PC-3 (cell line): ENCODE measurements around the gene TIAM1. TPM values are rescaled to one million over a fixed set of nuclear protein-coding genes. Genes with fewer than 3 reads are reported as not detected.

ENCODE experiments used
- ATAC-seq: fragments of 200-7000 bp; cut with Tn5 transposase; 2 replicates; pipeline ENCODE4 v1.9.1; 2020; ENCODE audit warnings: mild to moderate bottlenecking, moderate library complexity
- BruUV-seq: library from RNA; stranded (reverse); fragments of 400-500 nt; replicated peaks from 2 replicates; lab custom pipeline; 2021; lab: Mats Ljungman, UMichigan
- CTCF ChIA-PET: fragments of 300-600 bp; sonication (Branson Sonifier 250); formaldehyde crosslinking; loops from one replicate; lab custom pipeline; 2022; ENCODE audit warnings: antibody characterized with exemption; lab: Charles Lee
- POLR2A ChIA-PET: fragments of 300-600 bp; sonication (Branson Sonifier 250); formaldehyde crosslinking; loops from one replicate; lab custom pipeline; 2022; ENCODE audit warnings: antibody characterized with exemption; ENCODE audit not compliant: unreplicated experiment; lab: Charles Lee
- DNase-seq: peaks from one replicate; pipeline ENCODE4 v3.0.0-alpha.2; 2015
- H2AFZ ChIP-seq: fragments of 300-600 bp; sonication (generic); 2 replicates; pipeline ENCODE4 v1.6.0; 2016; ENCODE audit warnings: antibody characterized with exemption, low read length
- H3F3A ChIP-seq: fragments of 300-600 bp; sonication (generic); one replicate; pipeline ENCODE4 v1.6.0; 2017; ENCODE audit warnings: antibody characterized with exemption, low read length, control low read depth, mild to moderate bottlenecking; ENCODE audit not compliant: unreplicated experiment
- H3K27ac ChIP-seq: fragments of 300-600 bp; sonication (generic); 2 replicates; pipeline ENCODE4 v1.5.1; 2016; ENCODE audit warnings: mild to moderate bottlenecking, low read length
- H3K27me3 ChIP-seq: fragments of 300-600 bp; sonication (generic); 2 replicates; pipeline ENCODE4 v1.6.1; 2016; ENCODE audit warnings: low read length, mixed read lengths
- H3K36me3 ChIP-seq: fragments of 300-600 bp; sonication (generic); 2 replicates; pipeline ENCODE4 v1.6.1; 2016; ENCODE audit warnings: low read depth, mixed run types, low read length, mixed read lengths
- H3K4me1 ChIP-seq: fragments of 300-600 bp; sonication (generic); 2 replicates; pipeline ENCODE4 v1.5.1; 2016; ENCODE audit warnings: low read length; ENCODE audit not compliant: insufficient read depth
- H3K4me2 ChIP-seq: fragments of 300-600 bp; sonication (generic); 2 replicates; pipeline ENCODE4 v1.6.0; 2016; ENCODE audit warnings: low read length
- H3K4me3 ChIP-seq: fragments of 300-600 bp; sonication (generic); 2 replicates; pipeline ENCODE4 v1.5.1; 2016; ENCODE audit warnings: mild to moderate bottlenecking, low read length, mixed read lengths
- H3K79me2 ChIP-seq: fragments of 300-600 bp; sonication (generic); 2 replicates; pipeline ENCODE4 v1.6.1; 2017; ENCODE audit warnings: low read length, mixed read lengths
- H3K9ac ChIP-seq: fragments of 300-600 bp; sonication (generic); 2 replicates; pipeline ENCODE4 v1.6.0; 2016; ENCODE audit warnings: mild to moderate bottlenecking, low read length
- H3K9me2 ChIP-seq: fragments of 300-600 bp; sonication (generic); replicated peaks from 2 replicates; pipeline ENCODE4 v1.6.1; 2016; ENCODE audit warnings: mixed run types, low read length, mixed read lengths
- H3K9me3 ChIP-seq: fragments of 300-600 bp; sonication (generic); 2 replicates; pipeline ENCODE4 v1.6.1; 2016; ENCODE audit warnings: low read length, mixed read lengths
- H4K20me1 ChIP-seq: fragments of 300-600 bp; sonication (generic); 2 replicates; pipeline ENCODE4 v1.6.1; 2016; ENCODE audit warnings: low read length, mixed read lengths
- CTCF ChIP-seq: fragments of 300-600 bp; sonication (generic); conservative IDR thresholded peaks from 2 replicates; pipeline ENCODE4 v1.5.1; 2017; ENCODE audit warnings: antibody characterized with exemption, low read depth, mild to moderate bottlenecking, low read length
- EZH2 ChIP-seq: fragments of 300-600 bp; sonication (generic); IDR thresholded peaks from one replicate; pipeline ENCODE4 v1.6.1; 2017; ENCODE audit warnings: antibody characterized with exemption, mild to moderate bottlenecking, low read length; ENCODE audit not compliant: unreplicated experiment
- EZH2phosphoT487 ChIP-seq: fragments of 300-600 bp; sonication (generic); IDR thresholded peaks from 2 replicates; pipeline ENCODE4 v1.6.1; 2018; ENCODE audit warnings: mild to moderate bottlenecking, antibody characterized with exemption, low read length, borderline replicate concordance
- intact Hi-C: fragments of 100-400 bp; cut with micrococcal nuclease; formaldehyde crosslinking; loops from 2 replicates; pipeline ENCODE4 v1.9.0; 2023
- total RNA-seq: library from RNA; depleted of rRNA; stranded (reverse); fragments of >200 nt; gene quantifications from 2 replicates; pipeline ENCODE4 v1.2.3, GENCODE V29; 2014

Gene TIAM1
- total RNA-seq, 1 experiment from 2014 or later: 19.1 TPM

- Histone ChIP-seq H3K36me3 (no peaks in the 10 kb centered on the region), H3K4me2 (no peak overlapping the region), H3K9me3 (no peaks in the 10 kb centered on the region), H3K4me3 (no peak overlapping the region), H3F3A (no peaks in the 10 kb centered on the region), H3K4me1 (no peaks in the 10 kb centered on the region), H3K27ac (no peak overlapping the region), H2AFZ (no peak overlapping the region), H4K20me1 (no peaks in the 10 kb centered on the region), H3K9ac (no peak overlapping the region), H3K27me3 (no peaks in the 10 kb centered on the region), H3K9me2 (no peaks in the 10 kb centered on the region), H3K79me2 (no peaks in the 10 kb centered on the region)
- DNase-seq (no peak), ATAC-seq (no peak)
- ChIA-PET POLR2A (interaction anchor here (0.9 kb wide), 1 partner anchor 24 kb away, joined by 3 read pairs; no protein-coding TSS in a partner anchor), CTCF (no interaction called here)
- no TSS peak for BruUV-seq
- intact Hi-C loops: no loop called here
- no peak for TF ChIP-seq CTCF
- no peak for TF ChIP-seq EZH2
- no peak for TF ChIP-seq EZH2phosphoT487
These were observed 38.0 kb upstream of the TIAM1 start for GRCh38 chr21:31382060-31382459.

- no peak overlapping the region for H3K4me3 ChIP-seq
- ChIA-PET POLR2A (no interaction called here), CTCF (no interaction called here)
- H3K27ac ChIP-seq: no peak overlapping the region
- H3K9ac ChIP-seq: no peak overlapping the region
- intact Hi-C loops: no loop called here
- no peaks in the 10 kb centered on the region for H3K9me3 ChIP-seq
- no peaks in the 10 kb centered on the region for H3K36me3 ChIP-seq
- H4K20me1 ChIP-seq: no peaks in the 10 kb centered on the region
- DNase-seq (no peak), ATAC-seq (no peak)
- H3K4me2 ChIP-seq: no peak overlapping the region
- no peak for TF ChIP-seq CTCF
- no peak for TF ChIP-seq EZH2phosphoT487
- no peak for TF ChIP-seq EZH2
- H3F3A ChIP-seq: no peaks in the 10 kb centered on the region
- H2AFZ ChIP-seq: no peak overlapping the region
- H3K79me2 ChIP-seq: no peaks in the 10 kb centered on the region
- no TSS peak for BruUV-seq
- no peaks in the 10 kb centered on the region for H3K9me2 ChIP-seq
- H3K4me1 ChIP-seq: peaks cover 7% of the 10 kb centered on the region; the same call in 1 of the 2 replicates
- H3K27me3 ChIP-seq: no peaks in the 10 kb centered on the region
These were observed 32.2 kb upstream of the TIAM1 start for GRCh38 chr21:31376301-31376700.

DNA sequence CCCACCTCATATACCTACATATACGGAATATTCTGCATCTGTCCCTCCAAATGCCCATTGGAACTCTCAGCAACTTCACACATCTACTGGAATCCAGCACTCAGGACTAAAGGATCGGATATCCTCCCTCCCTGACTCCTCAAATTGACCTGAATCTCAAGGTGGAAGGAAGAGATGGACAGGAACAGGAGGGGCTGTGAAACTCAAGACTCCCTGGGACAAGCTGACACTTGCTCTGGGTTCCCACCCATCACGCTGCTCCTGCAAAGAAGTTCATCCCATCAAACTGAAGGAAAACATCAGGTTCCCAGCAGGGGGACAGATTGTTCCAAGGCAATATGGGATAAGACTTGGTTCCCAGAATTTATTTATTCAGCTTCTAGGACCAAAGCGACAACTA is 30.3 kb upstream of the TIAM1 start:
- intact Hi-C loops: no loop called here
- H3K4me3 ChIP-seq: no peak overlapping the region
- H3K9me2 ChIP-seq: no peaks in the 10 kb centered on the region
- no TSS peak for BruUV-seq
- no peak overlapping the region for H3K27ac ChIP-seq
- H3K27me3 ChIP-seq: no peaks in the 10 kb centered on the region
- H3K4me2 ChIP-seq: no peak overlapping the region
- H3K9me3 ChIP-seq: no peaks in the 10 kb centered on the region
- ChIA-PET POLR2A (no interaction called here), CTCF (interaction anchor here (0.6 kb wide), 1 partner anchor 175 kb away, joined by 5 read pairs; no protein-coding TSS in a partner anchor)
- ATAC-seq: no peak
- peaks cover 7% of the 10 kb centered on the region; the same call in 1 of the 2 replicates for H3K4me1 ChIP-seq
- no peak overlapping the region for H2AFZ ChIP-seq
- H3K79me2 ChIP-seq: no peaks in the 10 kb centered on the region
- H3K9ac ChIP-seq: no peak overlapping the region
- no peaks in the 10 kb centered on the region for H4K20me1 ChIP-seq
- no peak for DNase-seq
- no peaks in the 10 kb centered on the region for H3F3A ChIP-seq
- no peaks in the 10 kb centered on the region for H3K36me3 ChIP-seq
- TF ChIP-seq EZH2: no peak
- no peak for TF ChIP-seq EZH2phosphoT487
- TF ChIP-seq CTCF: no peak
